HG03520 (cell line): Measurements from ENCODE around the gene SLC25A25.

ENCODE experiments used
- ATAC-seq: cut with Tn5 transposase; IDR thresholded peaks from one replicate; pipeline ENCODE4 v1.9.1; 2021; ENCODE audit warnings: mild to moderate bottlenecking, moderate library complexity; ENCODE audit not compliant: unreplicated experiment

The SLC25A25 gene

GRCh38 chr9:128143525-128144238 is 75.7 kb downstream of the SLC25A25 start:
- no peak for ATAC-seq

GRCh38 chr9:128144239-128145181 is 76.5 kb downstream of the SLC25A25 start:
- no peak for ATAC-seq

GRCh38 chr9:128145536-128145935 is 77.5 kb downstream of the SLC25A25 start:
- ATAC-seq: no peak

- no peak for ATAC-seq
These were observed 77.9 kb downstream of the SLC25A25 start for GRCh38 chr9:128145951-128146351.

- no peak for ATAC-seq
These were observed 78.6 kb downstream of the SLC25A25 start for GRCh38 chr9:128146591-128147120.

GRCh38 chr9:128148509-128149000 is 80.5 kb downstream of the SLC25A25 start:
- no peak for ATAC-seq

GRCh38 chr9:128149001-128149701 is 81.1 kb downstream of the SLC25A25 start, which contains the start of gene LCN2:
Gene LCN2 (plus strand): TSS chr9:128149453. CDS start chr9:128149526, 73 bp downstream.
- no peak for ATAC-seq

GRCh38 chr9:128149951-128150593 is 82.0 kb downstream of the SLC25A25 start:
- no peak for ATAC-seq

GRCh38 chr9:128150594-128151308 is 82.7 kb downstream of the SLC25A25 start:
- ATAC-seq: no peak

GRCh38 chr9:128151309-128152132 is 83.5 kb downstream of the SLC25A25 start:
- ATAC-seq: no peak

GRCh38 chr9:128152133-128153059 is 84.4 kb downstream of the SLC25A25 start:
- ATAC-seq: no peak

GRCh38 chr9:128153060-128153946 is 85.3 kb downstream of the SLC25A25 start:
- no peak for ATAC-seq

- ATAC-seq: no peak
These were observed 86.1 kb downstream of the SLC25A25 start for GRCh38 chr9:128153947-128154695.

- no peak for ATAC-seq
These were observed 87.9 kb downstream of the SLC25A25 start for GRCh38 chr9:128155736-128156500.
